GM12892 (cell line): ENCODE data around the gene IL17RE.

ENCODE experiments used
- POLR2A ChIP-seq: IDR thresholded peaks from 2 replicates; pipeline ENCODE4 v1.6.1; 2011; ENCODE audit warnings: low read depth, low read length, control low read depth
- POLR2AphosphoS5 ChIP-seq: IDR thresholded peaks from 2 replicates; pipeline ENCODE4 v1.6.1; 2011; ENCODE audit warnings: low read depth, low read length, control low read depth

DNA sequence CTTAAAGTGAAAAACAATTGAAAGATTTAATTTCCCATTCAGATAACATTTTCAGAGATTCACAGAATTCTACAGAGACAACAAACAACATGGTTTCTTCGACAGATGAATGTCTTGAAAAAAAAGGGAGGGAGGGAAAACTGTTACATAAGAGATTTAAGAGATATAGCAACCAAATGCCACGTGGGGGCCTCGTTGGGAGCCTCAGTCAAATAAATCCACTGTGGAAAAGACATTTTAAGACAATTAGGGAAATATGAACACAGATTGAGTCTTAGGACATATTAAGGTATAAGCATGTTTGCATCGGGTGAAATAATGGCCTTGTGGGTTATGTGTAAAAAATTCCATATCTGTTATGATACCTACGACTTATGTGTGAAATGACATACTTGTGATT, 54.6 kb downstream of the IL17RE start:
- no peak for TF ChIP-seq POLR2AphosphoS5
- no peak for TF ChIP-seq POLR2A
